NB4 (cell line): ENCODE measurements around the gene FERMT1.

ENCODE experiments used
- CTCF ChIP-seq: IDR thresholded peaks from one replicate; pipeline ENCODE4 v1.5.1; 2012; ENCODE audit warnings: low read depth, low read length
- POLR2A ChIP-seq: IDR thresholded peaks from 2 replicates; pipeline ENCODE4 v1.6.1; 2011; ENCODE audit warnings: mild to moderate bottlenecking; ENCODE audit not compliant: insufficient read length; ENCODE audit errors: extremely low read depth

GRCh38 chr20:6041808-6042265, 81.0 kb downstream of the FERMT1 start:
- TF ChIP-seq POLR2A (no peak), CTCF (no peak)
